GM19372 (cell line): Measurements from ENCODE around the gene XPR1.
"Not testable (repeated sequence)": the region's sequence is repeated elsewhere in the genome, so short reads cannot be mapped to it uniquely, and the experiment has no call there.

Experiments used
- ATAC-seq: cut with Tn5 transposase; IDR thresholded peaks from one replicate; pipeline ENCODE4 v1.9.1; 2021; ENCODE audit warnings: mild to moderate bottlenecking, low read depth, moderate library complexity; ENCODE audit not compliant: unreplicated experiment

The XPR1 gene

GRCh38 chr1:180821970-180822369 is 190.1 kb downstream of the XPR1 start:
- ATAC-seq = no peak

GRCh38 chr1:180831507-180831906 is 199.7 kb downstream of the XPR1 start:
- ATAC-seq = not testable (repeated sequence)

- ATAC-seq = not testable (repeated sequence)
Observed at GRCh38 chr1:180833180-180833579, 201.4 kb downstream of the XPR1 start.

- ATAC-seq = no peak
Observed at GRCh38 chr1:180836449-180836848, 204.6 kb downstream of the XPR1 start.

- no peak for ATAC-seq
Observed at GRCh38 chr1:180837020-180837419, 205.2 kb downstream of the XPR1 start.

- ATAC-seq = no peak
Observed at GRCh38 chr1:180838535-180838934, 206.7 kb downstream of the XPR1 start.

- ATAC-seq = no peak
Observed at GRCh38 chr1:180839547-180839946, 207.7 kb downstream of the XPR1 start.

GRCh38 chr1:180841415-180841814 is 209.6 kb downstream of the XPR1 start:
- no peak for ATAC-seq

GRCh38 chr1:180842052-180842451 is 210.2 kb downstream of the XPR1 start:
- ATAC-seq = no peak

- ATAC-seq = no peak
Observed at GRCh38 chr1:180842491-180843275, 210.9 kb downstream of the XPR1 start.

- no peak for ATAC-seq
Observed at GRCh38 chr1:180845352-180845751, 213.5 kb downstream of the XPR1 start.

GRCh38 chr1:180848191-180848590 is 216.4 kb downstream of the XPR1 start:
- ATAC-seq = no peak

- no peak for ATAC-seq
Observed at GRCh38 chr1:180849031-180849775, 217.4 kb downstream of the XPR1 start.

- no peak for ATAC-seq
Observed at GRCh38 chr1:180851995-180852887, 220.4 kb downstream of the XPR1 start.

- ATAC-seq = no peak
Observed at GRCh38 chr1:180854001-180854400, 222.2 kb downstream of the XPR1 start.

- ATAC-seq = no peak
Observed at GRCh38 chr1:180854456-180854855, 222.6 kb downstream of the XPR1 start.

GRCh38 chr1:180857947-180858725 is 226.3 kb downstream of the XPR1 start:
- not testable (repeated sequence) for ATAC-seq

- ATAC-seq = no peak
Observed at GRCh38 chr1:180859306-180859705, 227.5 kb downstream of the XPR1 start.

- ATAC-seq = no peak
Observed at GRCh38 chr1:180860535-180860934, 228.7 kb downstream of the XPR1 start.

- ATAC-seq = no peak
Observed at GRCh38 chr1:180862305-180862704, 230.5 kb downstream of the XPR1 start.
